K562 (cell line): Measurements from ENCODE around the gene HMGN1. TPM values are rescaled to one million over a fixed set of nuclear protein-coding genes. Genes with fewer than 3 reads are reported as not detected.

ENCODE experiments used
- BCOR ChIP-seq: fragments of 450-650 bp; IDR thresholded peaks from 2 replicates; pipeline ENCODE4 v1.6.1; 2016
- CREM ChIP-seq: IDR thresholded peaks from 2 replicates; pipeline ENCODE4 v1.6.1; 2014; ENCODE audit warnings: antibody characterized with exemption, low read depth
- DIDO1 ChIP-seq: fragments of 450-650 bp; IDR thresholded peaks from 2 replicates; pipeline ENCODE4 v1.6.1; 2016; ENCODE audit warnings: low read depth, missing biosample characterization, missing genetic modification characterization
- JUND ChIP-seq, 2 experiments: IDR thresholded peaks; 2 replicates in 1 of 2; 3 replicates in 1 of 2; pipeline ENCODE4 v1.6.1; 2011; ENCODE audit warnings: borderline replicate concordance in 2 of 2, low read depth in 2 of 2, low read length in 2 of 2, improper control_type of control experiment in 1 of 2, missing biosample characterization in 1 of 2, missing genetic modification characterization in 1 of 2, missing genetic modification reagents in 1 of 2
- KDM1A ChIP-seq, 2 experiments: fragments of 450-650 bp; IDR thresholded peaks; 2 replicates each; pipeline ENCODE4 v1.6.1; 2016; ENCODE audit warnings: mild to moderate bottlenecking in 2 of 2
- POLR2B ChIP-seq: fragments of 450-650 bp; IDR thresholded peaks from 2 replicates; pipeline ENCODE4 v1.6.1; 2018; ENCODE audit warnings: low read depth; ENCODE audit not compliant: partially characterized antibody
- POLR2G ChIP-seq: fragments of 200-400 bp; formaldehyde crosslinking; IDR thresholded peaks from 2 replicates; pipeline ENCODE4 v1.6.1; 2017; ENCODE audit warnings: low read depth, mild to moderate bottlenecking, antibody characterized with exemption, low read length, moderate library complexity
- RB1 ChIP-seq: fragments of 450-650 bp; IDR thresholded peaks from 2 replicates; pipeline ENCODE4 v1.6.1; 2017; ENCODE audit warnings: low read depth, mild to moderate bottlenecking
- TAF1 ChIP-seq: IDR thresholded peaks from 2 replicates; pipeline ENCODE4 v1.6.1; 2011; ENCODE audit warnings: mild to moderate bottlenecking, low read length, moderate library complexity; ENCODE audit not compliant: insufficient read depth, control insufficient read depth, severe bottlenecking; ENCODE audit errors: extremely low read depth
- polyA plus RNA-seq, 8 experiments: library from polyadenylated mRNA; depleted of rRNA in 4 of 8; stranded (reverse) in 5 of 8; unstranded in 3 of 8; fragments of >200 nt; fragmentation: Nextera tagmentation in 2 of 8; fragmentation: Illumina TruSeq in 1 of 8; extraction: Ambion mirVana in 2 of 8; extraction: Trizol in 1 of 8; gene quantifications; 2 replicates each; pipeline versions ENCODE4 v1.2.1 to v1.2.3, GENCODE V29; 2011 to 2014; ENCODE audit warnings: inconsistent platforms in 1 of 8, missing spikeins in 1 of 8
- total RNA-seq, 7 experiments: library from RNA; depleted of rRNA in 6 of 7; stranded (reverse); fragments of >200 nt in 6 of 7; fragmentation: Illumina TruSeq in 2 of 7; extraction: Trizol in 2 of 7; gene quantifications; 2 replicates each; pipeline versions ENCODE4 v1.2.1 to v1.2.3, GENCODE V29; 2011 to 2021; ENCODE audit warnings: low replicate concordance in 1 of 7
- TF ChIP-seq, protein P1 (sequence below): IDR thresholded peaks from 3 replicates; pipeline ENCODE4 v1.6.1; 2011; ENCODE audit warnings: borderline replicate concordance, mild to moderate bottlenecking; ENCODE audit not compliant: insufficient read length, insufficient read depth
- TF ChIP-seq, protein P2 (sequence below): IDR thresholded peaks from 3 replicates; pipeline ENCODE4 v1.6.1; 2011; ENCODE audit warnings: borderline replicate concordance, mild to moderate bottlenecking, moderate library complexity; ENCODE audit not compliant: insufficient read length; ENCODE audit errors: extremely low read depth
- TF ChIP-seq, protein P3 (sequence below): fragments of 200-800 bp; sonication (Bioruptor generic); IDR thresholded peaks from 2 replicates; pipeline ENCODE4 v1.6.1; 2017; ENCODE audit warnings: missing genetic modification characterization, missing compliant biosample characterization
- TF ChIP-seq, protein P4 (sequence below): sonication (generic); formaldehyde crosslinking; IDR thresholded peaks from 2 replicates; pipeline ENCODE4 v1.8.0; 2022; ENCODE audit warnings: missing genetic modification reagents, mild to moderate bottlenecking, moderate library complexity, borderline replicate concordance
- TF ChIP-seq, protein P5 (sequence below), 2 experiments: IDR thresholded peaks; 2 replicates each; pipeline ENCODE4 v1.6.1; 2011; ENCODE audit warnings: borderline replicate concordance in 1 of 2, control low read depth in 1 of 2, low read depth in 1 of 2, low read length in 1 of 2, mild to moderate bottlenecking in 1 of 2, mixed read lengths in 1 of 2, moderate library complexity in 1 of 2; ENCODE audit not compliant: insufficient read depth in 1 of 2, insufficient read length in 1 of 2, poor library complexity in 1 of 2, severe bottlenecking in 1 of 2; ENCODE audit errors: extremely low read depth in 1 of 2
- TF ChIP-seq, protein P6 (sequence below): fragments of 450-650 bp; formaldehyde crosslinking; IDR thresholded peaks from 2 replicates; pipeline ENCODE4 v1.4.0; 2022; ENCODE audit warnings: mild to moderate bottlenecking, moderate library complexity

The HMGN1 gene
- total and polyA plus RNA-seq, 9 of the 15 experiments (the other 6 are each of a cell fraction or from before 2014, with no cell fraction given), result 124 to 626 (median 498) TPM

DNA sequence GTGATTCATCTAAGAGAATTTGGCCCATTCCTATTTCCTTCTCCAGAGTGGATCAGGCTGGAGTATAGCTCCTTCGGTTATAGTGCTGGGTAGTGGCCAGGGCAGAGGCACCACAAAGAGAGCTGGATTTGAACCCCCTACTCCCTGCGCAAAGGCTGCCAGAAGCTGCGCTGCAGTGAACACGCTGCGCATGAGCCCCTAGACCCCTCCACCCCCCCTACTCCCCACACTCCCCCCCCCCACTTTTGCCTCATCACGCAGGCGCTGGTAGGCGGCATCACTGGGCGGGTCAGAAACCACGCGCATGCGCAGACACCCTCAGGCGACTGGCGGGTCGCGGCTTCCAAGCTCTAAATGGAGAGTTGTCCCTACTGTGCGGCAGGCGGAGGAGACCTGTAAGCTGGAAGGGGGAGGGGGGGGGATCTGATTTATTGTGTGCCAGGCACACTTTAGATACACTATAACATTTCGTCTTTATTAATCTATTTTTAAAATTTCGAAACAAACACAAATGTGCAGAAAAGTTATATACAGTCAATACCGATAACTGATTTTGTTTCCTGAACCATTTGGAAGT is 38.7 kb upstream of the HMGN1 start (continued):
- TF ChIP-seq, protein P1, sequence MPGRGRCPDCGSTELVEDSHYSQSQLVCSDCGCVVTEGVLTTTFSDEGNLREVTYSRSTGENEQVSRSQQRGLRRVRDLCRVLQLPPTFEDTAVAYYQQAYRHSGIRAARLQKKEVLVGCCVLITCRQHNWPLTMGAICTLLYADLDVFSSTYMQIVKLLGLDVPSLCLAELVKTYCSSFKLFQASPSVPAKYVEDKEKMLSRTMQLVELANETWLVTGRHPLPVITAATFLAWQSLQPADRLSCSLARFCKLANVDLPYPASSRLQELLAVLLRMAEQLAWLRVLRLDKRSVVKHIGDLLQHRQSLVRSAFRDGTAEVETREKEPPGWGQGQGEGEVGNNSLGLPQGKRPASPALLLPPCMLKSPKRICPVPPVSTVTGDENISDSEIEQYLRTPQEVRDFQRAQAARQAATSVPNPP, result no peak
- TF ChIP-seq, protein P2, sequence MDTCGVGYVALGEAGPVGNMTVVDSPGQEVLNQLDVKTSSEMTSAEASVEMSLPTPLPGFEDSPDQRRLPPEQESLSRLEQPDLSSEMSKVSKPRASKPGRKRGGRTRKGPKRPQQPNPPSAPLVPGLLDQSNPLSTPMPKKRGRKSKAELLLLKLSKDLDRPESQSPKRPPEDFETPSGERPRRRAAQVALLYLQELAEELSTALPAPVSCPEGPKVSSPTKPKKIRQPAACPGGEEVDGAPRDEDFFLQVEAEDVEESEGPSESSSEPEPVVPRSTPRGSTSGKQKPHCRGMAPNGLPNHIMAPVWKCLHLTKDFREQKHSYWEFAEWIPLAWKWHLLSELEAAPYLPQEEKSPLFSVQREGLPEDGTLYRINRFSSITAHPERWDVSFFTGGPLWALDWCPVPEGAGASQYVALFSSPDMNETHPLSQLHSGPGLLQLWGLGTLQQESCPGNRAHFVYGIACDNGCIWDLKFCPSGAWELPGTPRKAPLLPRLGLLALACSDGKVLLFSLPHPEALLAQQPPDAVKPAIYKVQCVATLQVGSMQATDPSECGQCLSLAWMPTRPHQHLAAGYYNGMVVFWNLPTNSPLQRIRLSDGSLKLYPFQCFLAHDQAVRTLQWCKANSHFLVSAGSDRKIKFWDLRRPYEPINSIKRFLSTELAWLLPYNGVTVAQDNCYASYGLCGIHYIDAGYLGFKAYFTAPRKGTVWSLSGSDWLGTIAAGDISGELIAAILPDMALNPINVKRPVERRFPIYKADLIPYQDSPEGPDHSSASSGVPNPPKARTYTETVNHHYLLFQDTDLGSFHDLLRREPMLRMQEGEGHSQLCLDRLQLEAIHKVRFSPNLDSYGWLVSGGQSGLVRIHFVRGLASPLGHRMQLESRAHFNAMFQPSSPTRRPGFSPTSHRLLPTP, result peak; percentile 55
- peak; percentile 73 for TF ChIP-seq POLR2G
- TF ChIP-seq JUND (IDR thresholded peaks at IDR 0.05; ENCODE audit: borderline replicate concordance, low read depth, low read length), result 0 out of 2 replicates have a peak, but pooled peaks have one; percentile 38
- no peak for TF ChIP-seq JUND (tag; IDR thresholded peaks at IDR 0.05; ENCODE audit: borderline replicate concordance, low read depth, low read length)
- 0 out of 2 replicates have a peak, but pooled peaks have one; percentile 17 for TF ChIP-seq RB1
- TF ChIP-seq DIDO1 (tag), result no peak
- TF ChIP-seq, protein P3, sequence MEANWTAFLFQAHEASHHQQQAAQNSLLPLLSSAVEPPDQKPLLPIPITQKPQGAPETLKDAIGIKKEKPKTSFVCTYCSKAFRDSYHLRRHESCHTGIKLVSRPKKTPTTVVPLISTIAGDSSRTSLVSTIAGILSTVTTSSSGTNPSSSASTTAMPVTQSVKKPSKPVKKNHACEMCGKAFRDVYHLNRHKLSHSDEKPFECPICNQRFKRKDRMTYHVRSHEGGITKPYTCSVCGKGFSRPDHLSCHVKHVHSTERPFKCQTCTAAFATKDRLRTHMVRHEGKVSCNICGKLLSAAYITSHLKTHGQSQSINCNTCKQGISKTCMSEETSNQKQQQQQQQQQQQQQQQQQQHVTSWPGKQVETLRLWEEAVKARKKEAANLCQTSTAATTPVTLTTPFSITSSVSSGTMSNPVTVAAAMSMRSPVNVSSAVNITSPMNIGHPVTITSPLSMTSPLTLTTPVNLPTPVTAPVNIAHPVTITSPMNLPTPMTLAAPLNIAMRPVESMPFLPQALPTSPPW, result peak; percentile 100
- peak; percentile 63 for TF ChIP-seq TAF1
- TF ChIP-seq, protein P4, sequence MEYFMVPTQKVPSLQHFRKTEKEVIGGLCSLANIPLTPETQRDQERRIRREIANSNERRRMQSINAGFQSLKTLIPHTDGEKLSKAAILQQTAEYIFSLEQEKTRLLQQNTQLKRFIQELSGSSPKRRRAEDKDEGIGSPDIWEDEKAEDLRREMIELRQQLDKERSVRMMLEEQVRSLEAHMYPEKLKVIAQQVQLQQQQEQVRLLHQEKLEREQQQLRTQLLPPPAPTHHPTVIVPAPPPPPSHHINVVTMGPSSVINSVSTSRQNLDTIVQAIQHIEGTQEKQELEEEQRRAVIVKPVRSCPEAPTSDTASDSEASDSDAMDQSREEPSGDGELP (CRISPR knock-in tag), result no peak
- TF ChIP-seq BCOR, result no peak
- TF ChIP-seq, protein P5, sequence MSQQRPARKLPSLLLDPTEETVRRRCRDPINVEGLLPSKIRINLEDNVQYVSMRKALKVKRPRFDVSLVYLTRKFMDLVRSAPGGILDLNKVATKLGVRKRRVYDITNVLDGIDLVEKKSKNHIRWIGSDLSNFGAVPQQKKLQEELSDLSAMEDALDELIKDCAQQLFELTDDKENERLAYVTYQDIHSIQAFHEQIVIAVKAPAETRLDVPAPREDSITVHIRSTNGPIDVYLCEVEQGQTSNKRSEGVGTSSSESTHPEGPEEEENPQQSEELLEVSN (IDR thresholded peaks at IDR 0.05; ENCODE audit: borderline replicate concordance in 1 of 2, extremely low read depth in 1 of 2, insufficient read depth in 1 of 2, insufficient read length in 1 of 2, low read depth in 1 of 2, low read length in 1 of 2, poor library complexity in 1 of 2, severe bottlenecking in 1 of 2), result peak in 1 of 2 experiments; percentile 38
- TF ChIP-seq CREM, result peak; percentile 54; the same call in 1 of the 2 replicates
- TF ChIP-seq, protein P6, sequence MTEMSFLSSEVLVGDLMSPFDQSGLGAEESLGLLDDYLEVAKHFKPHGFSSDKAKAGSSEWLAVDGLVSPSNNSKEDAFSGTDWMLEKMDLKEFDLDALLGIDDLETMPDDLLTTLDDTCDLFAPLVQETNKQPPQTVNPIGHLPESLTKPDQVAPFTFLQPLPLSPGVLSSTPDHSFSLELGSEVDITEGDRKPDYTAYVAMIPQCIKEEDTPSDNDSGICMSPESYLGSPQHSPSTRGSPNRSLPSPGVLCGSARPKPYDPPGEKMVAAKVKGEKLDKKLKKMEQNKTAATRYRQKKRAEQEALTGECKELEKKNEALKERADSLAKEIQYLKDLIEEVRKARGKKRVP (CRISPR knock-in tag), result 0 out of 2 replicates have a peak, but pooled peaks have one; percentile 25
- TF ChIP-seq KDM1A (IDR thresholded peaks at IDR 0.05), result peak in 1 of 2 experiments; percentile 35; a peak in 1 of 4 replicates
- TF ChIP-seq POLR2B, result peak; percentile 79
